GM12892 (cell line): ENCODE data around the gene FBXL13.

Source experiments
- POLR2A ChIP-seq: IDR thresholded peaks from 2 replicates; pipeline ENCODE4 v1.6.1; 2011; ENCODE audit warnings: low read depth, low read length, control low read depth
- POLR2AphosphoS5 ChIP-seq: IDR thresholded peaks from 2 replicates; pipeline ENCODE4 v1.6.1; 2011; ENCODE audit warnings: low read depth, low read length, control low read depth
- TAF1 ChIP-seq: IDR thresholded peaks from 2 replicates; pipeline ENCODE4 v1.6.1; 2011; ENCODE audit warnings: low read depth, mild to moderate bottlenecking, control low read depth, low read length, borderline replicate concordance

DNA sequence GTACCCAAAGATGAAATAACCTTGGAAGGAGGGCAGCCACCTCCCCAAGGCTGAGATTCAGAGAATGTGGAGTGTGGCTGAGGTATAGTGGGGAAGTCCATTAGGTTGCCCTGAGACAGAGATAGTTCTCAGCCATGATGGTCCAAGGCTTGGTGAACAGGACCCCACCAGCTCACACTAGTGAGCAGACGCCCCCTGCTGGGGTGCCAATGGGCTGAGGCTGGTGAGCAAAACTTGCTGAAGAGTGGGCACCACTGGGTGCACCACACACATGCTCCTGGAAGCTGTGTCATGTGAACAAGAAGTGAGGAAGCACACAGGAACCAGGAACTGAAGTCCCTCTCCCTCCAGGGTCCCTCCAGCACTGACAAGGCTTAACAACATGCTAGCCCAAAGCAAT is 8.9 kb downstream of the FBXL13 start:
- TF ChIP-seq TAF1 = no peak
- no peak for TF ChIP-seq POLR2A
- no peak for TF ChIP-seq POLR2AphosphoS5
